ENCODE measurements around the gene HES3. TPM values are rescaled to one million over a fixed set of nuclear protein-coding genes. Genes with fewer than 3 reads are reported as not detected.

Gene HES3
- total RNA-seq, 4 donors from 2014 or later, result not detected

DNA sequence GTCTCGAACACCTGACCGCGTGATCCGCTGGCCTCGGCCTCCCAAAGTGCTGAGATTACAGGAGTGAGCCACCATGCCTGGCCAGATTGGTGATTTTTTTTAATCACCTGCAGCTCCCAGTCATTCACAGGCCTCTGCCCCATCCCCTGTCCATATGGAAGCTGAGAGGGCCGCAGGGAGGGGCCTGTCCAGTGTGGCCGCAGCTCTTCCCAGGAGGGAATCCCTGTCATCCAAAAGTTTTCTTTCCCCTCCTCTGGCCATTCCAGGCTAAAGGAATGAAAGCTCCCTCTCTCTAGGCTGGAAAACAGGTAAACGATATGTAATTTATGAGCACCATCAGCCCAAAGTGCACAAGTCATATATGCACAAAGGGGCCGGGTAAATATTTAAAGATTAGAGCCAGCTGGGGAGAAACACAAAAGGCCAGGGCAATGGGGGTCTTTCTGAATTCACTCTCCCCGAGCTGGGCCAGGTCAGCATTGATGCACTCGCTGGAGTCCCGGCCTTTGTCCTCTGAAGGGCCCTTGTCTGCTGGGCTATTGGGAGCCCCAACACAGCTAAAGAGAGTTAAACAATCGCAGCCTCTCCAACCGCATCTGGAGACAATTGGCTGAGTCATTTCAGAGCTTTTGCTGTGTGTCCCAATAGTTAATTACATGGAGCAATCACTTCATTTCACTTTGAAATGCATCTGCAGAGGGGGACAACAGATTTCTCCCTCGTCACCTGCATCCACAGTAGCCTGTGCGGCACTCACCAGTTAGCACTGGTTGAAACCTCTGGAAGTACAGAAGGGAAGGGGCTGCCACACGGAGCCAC lies 3.8 kb upstream of the HES3 start:
- Histone ChIP-seq H3K4me3 (no peak overlapping the region), H3K36me3 (no peaks in the 10 kb centered on the region), H3K9me3 (no peaks in the 10 kb centered on the region), H3K27ac (no peak overlapping the region), H3K4me1 (peaks cover 3 to 9% of the 10 kb centered on the region in 2 donors), H3K27me3 (peaks cover 39 to 50% (median 44%) of the 10 kb centered on the region in 3 donors)
- ATAC-seq, result no peak
- DNase-seq, result no peak
- in situ Hi-C loops (cut with MboI; ENCODE audit: low sequenced_read_pairs in 4 of 4) (loop anchor here in 3 of 4 donors (10.0 to 25.0 kb wide), 3 partner anchors 105 to 172 kb away; partner anchors contain the start of genes ESPN (in 1 of the 3) and HES2 (in 1 of the 3)), intact Hi-C loops (cut with DNase I; ENCODE audit: low total_unique reads) (loop anchor here (5.0 kb wide), 1 partner anchor 312 kb away; the partner anchor contains the start of gene NOL9)
- TF ChIP-seq, protein P1, sequence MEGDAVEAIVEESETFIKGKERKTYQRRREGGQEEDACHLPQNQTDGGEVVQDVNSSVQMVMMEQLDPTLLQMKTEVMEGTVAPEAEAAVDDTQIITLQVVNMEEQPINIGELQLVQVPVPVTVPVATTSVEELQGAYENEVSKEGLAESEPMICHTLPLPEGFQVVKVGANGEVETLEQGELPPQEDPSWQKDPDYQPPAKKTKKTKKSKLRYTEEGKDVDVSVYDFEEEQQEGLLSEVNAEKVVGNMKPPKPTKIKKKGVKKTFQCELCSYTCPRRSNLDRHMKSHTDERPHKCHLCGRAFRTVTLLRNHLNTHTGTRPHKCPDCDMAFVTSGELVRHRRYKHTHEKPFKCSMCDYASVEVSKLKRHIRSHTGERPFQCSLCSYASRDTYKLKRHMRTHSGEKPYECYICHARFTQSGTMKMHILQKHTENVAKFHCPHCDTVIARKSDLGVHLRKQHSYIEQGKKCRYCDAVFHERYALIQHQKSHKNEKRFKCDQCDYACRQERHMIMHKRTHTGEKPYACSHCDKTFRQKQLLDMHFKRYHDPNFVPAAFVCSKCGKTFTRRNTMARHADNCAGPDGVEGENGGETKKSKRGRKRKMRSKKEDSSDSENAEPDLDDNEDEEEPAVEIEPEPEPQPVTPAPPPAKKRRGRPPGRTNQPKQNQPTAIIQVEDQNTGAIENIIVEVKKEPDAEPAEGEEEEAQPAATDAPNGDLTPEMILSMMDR (IDR thresholded peaks at IDR 0.05 in 4 of 5, conservative IDR thresholded peaks at IDR 0.05 in 1 of 5), result no peak
- TF ChIP-seq POLR2A (IDR thresholded peaks at IDR 0.05), result no peak

DNA sequence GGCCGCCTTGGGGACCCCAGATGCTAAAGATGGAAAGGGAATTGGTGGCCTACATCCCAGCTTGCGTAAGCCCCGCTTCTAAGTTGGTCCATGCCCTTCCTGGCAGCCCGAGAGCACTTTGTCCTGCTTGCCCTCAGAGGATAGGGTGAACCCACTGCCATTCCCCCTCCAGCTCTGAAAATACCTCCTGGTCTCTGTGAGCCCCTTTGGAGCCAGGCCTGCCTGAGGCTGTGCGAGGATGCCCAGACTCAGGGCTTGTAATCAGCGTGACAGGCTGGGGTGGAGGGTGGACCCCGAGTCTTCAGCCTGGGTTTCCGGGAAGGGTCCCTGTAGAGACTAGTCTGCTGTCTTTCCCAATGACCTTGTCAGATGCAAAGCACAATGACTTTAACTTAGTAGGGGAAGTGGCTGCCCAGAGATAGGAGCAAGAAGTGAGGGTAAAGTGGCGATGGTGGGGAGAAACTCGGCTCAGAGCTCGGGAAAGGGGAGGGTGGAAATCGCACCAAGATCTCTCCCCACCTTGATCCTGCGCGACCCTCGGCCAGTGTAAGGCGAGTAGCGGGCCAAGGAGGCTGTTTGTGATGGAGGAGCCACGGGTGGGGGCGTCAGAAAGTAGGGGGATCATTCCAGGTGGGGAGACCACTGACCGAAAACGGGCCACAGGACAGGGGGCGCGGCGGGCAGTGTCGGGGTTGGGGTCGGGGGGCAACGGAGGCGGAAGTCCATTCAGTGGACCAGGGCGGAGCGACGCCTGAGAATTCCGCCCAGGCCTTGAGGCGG lies 2.7 kb upstream of the HES3 start:
- in situ Hi-C loops (cut with MboI; ENCODE audit: low sequenced_read_pairs in 4 of 4) (loop anchor here in 3 of 4 donors (10.0 to 25.0 kb wide), 3 partner anchors 104 to 171 kb away; partner anchors contain the start of genes ESPN (in 1 of the 3) and HES2 (in 1 of the 3)), intact Hi-C loops (cut with DNase I; ENCODE audit: low total_unique reads) (no loop called here)
- Histone ChIP-seq H3K27me3 (peaks cover 44 to 61% (median 56%) of the 10 kb centered on the region in 3 donors), H3K4me1 (peaks cover 3 to 8% of the 10 kb centered on the region in 2 donors), H3K4me3 (no peak overlapping the region), H3K9me3 (no peaks in the 10 kb centered on the region), H3K27ac (no peak overlapping the region), H3K36me3 (no peaks in the 10 kb centered on the region)
- DNase-seq (no peak), ATAC-seq (no peak)
- no peak for TF ChIP-seq POLR2A (IDR thresholded peaks at IDR 0.05)
- TF ChIP-seq, protein P1 (IDR thresholded peaks at IDR 0.05 in 4 of 5, conservative IDR thresholded peaks at IDR 0.05 in 1 of 5), result no peak

DNA sequence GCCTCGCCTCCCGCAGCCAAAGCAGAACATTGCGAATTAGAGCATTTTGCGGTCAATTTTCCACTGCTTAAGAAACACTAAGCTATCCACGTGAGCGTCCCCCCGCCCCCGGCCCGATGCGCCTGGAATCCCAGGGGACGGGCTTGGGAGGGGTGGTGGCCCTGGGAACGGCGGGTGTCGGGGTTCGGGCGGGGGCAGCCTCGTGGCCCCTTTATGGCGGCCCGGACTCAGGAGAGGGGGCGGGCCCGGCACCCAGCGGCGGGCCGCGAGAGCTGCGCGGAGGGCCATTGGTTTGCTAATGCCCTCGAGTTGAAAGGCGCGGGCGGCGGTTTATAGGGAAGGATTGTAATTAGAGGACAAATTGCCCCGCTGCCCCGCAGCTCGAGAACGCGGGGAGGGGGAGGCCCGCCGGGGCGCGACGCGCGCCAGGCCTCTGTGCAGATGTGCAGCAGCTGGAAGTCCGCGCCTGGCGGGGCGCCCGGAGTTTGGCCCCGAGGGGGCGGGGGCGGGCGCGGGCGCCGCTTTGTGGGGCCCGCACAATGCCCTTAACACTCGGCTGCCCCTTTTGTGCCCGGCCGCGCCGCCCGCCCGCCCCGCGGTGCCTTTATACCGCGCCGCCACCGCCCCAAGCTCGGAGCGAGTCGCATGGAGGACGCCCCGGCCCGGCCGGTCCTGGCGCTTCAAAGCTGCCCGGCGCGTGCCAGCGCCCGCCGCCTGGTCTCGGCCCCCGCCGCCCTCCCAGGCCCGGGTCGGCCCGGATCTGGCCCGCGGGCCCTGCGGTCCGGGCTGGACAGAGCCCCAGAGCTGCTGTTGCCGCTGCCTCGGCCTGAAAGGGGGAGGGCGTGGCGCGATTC lies 1.9 kb upstream of the HES3 start:
- intact Hi-C loops (cut with DNase I; ENCODE audit: low total_unique reads) (no loop called here), in situ Hi-C loops (cut with MboI; ENCODE audit: low sequenced_read_pairs in 4 of 4) (loop anchor here in 3 of 4 donors (10.0 to 25.0 kb wide), 3 partner anchors 103 to 170 kb away; partner anchors contain the start of genes ESPN (in 1 of the 3) and HES2 (in 1 of the 3))
- H3K9me3 ChIP-seq, result no peaks in the 10 kb centered on the region
- H3K36me3 ChIP-seq, result no peaks in the 10 kb centered on the region
- no peak for DNase-seq
- H3K4me1 ChIP-seq, result peaks cover 3 to 8% of the 10 kb centered on the region in 2 donors
- peaks cover 48 to 67% (median 58%) of the 10 kb centered on the region in 3 donors for H3K27me3 ChIP-seq
- no peak overlapping the region for H3K4me3 ChIP-seq
- ATAC-seq, result no peak
- H3K27ac ChIP-seq, result no peak overlapping the region
- TF ChIP-seq POLR2A (IDR thresholded peaks at IDR 0.05), result no peak
- TF ChIP-seq, protein P1 (IDR thresholded peaks at IDR 0.05 in 4 of 5, conservative IDR thresholded peaks at IDR 0.05 in 1 of 5), result no peak
